HUES6 (cell line): Measurements from ENCODE around the gene PCDHGA6.
"Not testable (repeated sequence)": the region's sequence is repeated elsewhere in the genome, so short reads cannot be mapped to it uniquely, and the experiment has no call there.

Experiments
- H3K27ac ChIP-seq: 2 replicates; pipeline ENCODE4 v1.7.0; 2013; ENCODE audit warnings: low read depth, mild to moderate bottlenecking, low read length, inconsistent platforms
- H3K27me3 ChIP-seq: 2 replicates; pipeline ENCODE4 v1.6.1; 2013; ENCODE audit warnings: low read length; ENCODE audit not compliant: control insufficient read depth, insufficient read depth
- H3K36me3 ChIP-seq: 2 replicates; pipeline ENCODE4 v1.6.1; 2013; ENCODE audit warnings: low read length; ENCODE audit not compliant: control insufficient read depth, insufficient read depth
- H3K4me1 ChIP-seq: 2 replicates; pipeline ENCODE4 v1.6.1; 2013; ENCODE audit warnings: low read length; ENCODE audit not compliant: control insufficient read depth, insufficient read depth
- H3K4me3 ChIP-seq: 2 replicates; pipeline ENCODE4 v1.5.1; 2013; ENCODE audit warnings: low read depth, low read length
- H3K9ac ChIP-seq: one replicate; pipeline ENCODE4 v1.6.1; 2013; ENCODE audit warnings: mild to moderate bottlenecking, low read length
- H3K9me3 ChIP-seq: 2 replicates; pipeline ENCODE4 v1.6.1; 2013; ENCODE audit warnings: low read depth, low read length; ENCODE audit not compliant: control insufficient read depth, insufficient read depth

The PCDHGA6 gene

DNA sequence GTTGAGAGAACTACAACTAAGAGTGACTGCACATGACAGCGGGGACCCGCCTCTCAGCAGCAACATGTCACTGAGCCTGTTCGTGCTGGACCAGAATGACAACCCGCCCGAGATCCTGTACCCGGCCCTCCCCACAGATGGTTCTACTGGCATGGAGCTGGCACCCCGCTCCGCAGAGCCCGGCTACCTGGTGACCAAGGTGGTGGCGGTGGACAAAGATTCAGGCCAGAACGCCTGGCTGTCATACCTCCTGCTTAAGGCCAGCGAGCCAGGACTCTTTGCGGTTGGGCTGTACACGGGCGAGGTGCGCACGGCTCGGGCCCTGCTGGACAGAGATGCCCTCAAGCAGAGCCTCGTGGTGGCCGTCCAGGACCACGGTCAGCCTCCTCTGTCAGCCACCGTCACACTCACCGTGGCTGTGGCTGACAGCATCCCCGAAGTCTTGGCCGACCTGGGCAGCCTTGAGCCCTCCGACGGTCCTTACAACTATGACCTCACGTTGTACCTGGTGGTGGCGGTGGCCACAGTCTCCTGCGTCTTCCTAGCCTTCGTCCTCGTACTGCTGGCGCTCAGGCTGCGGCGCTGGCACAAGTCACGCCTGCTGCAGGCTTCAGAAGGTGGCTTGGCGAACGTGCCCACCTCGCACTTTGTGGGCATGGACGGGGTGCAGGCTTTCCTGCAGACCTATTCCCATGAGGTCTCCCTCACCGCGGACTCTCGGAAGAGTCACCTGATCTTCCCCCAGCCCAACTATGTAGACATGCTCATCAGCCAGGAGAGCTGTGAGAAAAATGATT is 11.0 kb downstream of the PCDHGA6 start:
- H3K27ac ChIP-seq, result no peak overlapping the region
- peaks cover 6% of the 10 kb centered on the region; the same call in 1 of the 2 replicates for H3K36me3 ChIP-seq
- H3K4me1 ChIP-seq, result no peaks in the 10 kb centered on the region
- H3K27me3 ChIP-seq, result peaks cover 19% of the 10 kb centered on the region
- H3K4me3 ChIP-seq, result no peak overlapping the region
- no peak overlapping the region for H3K9ac ChIP-seq
- H3K9me3 ChIP-seq, result peaks cover 48% of the 10 kb centered on the region

DNA sequence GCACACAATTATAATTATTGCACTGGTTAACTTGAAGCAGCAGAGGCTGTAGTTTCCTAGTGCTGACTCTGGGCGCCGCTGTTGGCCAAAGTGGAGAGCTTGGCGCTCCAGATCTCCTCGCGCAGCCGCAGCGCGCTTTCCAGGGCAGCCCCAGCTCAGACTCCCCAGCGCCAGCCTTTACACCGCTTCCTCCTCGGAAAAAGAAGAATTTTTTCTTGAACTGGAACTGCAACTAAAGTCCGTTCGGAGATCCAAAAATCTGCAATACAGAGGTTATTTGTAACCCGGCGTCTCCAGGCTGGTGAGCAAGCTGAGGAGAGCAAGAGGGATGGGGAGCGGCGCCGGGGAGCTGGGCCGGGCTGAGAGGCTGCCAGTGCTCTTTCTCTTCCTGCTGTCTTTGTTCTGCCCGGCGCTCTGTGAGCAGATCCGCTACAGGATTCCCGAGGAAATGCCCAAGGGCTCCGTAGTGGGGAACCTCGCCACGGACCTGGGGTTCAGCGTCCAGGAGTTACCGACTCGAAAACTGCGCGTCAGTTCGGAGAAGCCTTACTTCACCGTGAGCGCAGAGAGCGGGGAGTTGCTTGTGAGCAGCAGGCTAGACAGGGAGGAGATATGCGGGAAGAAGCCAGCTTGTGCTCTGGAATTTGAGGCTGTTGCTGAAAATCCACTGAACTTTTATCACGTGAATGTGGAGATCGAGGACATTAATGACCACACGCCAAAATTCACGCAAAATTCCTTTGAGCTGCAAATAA is 14.0 kb downstream of the PCDHGA6 start, which contains the start of gene PCDHGB4:
Gene PCDHGB4, plus strand, starts transcription at position 142 of the 755 bp plus-strand sequence. Its CDS starts 187 bp downstream, at position 329.
- Histone ChIP-seq H3K36me3 (peaks cover 22% of the 10 kb centered on the region), H3K9me3 (peaks cover 70% of the 10 kb centered on the region), H3K27me3 (peaks cover 19% of the 10 kb centered on the region), H3K4me3 (peak within 1 kb of the TSS; percentile 57), H3K9ac (peak within 1 kb of the TSS; percentile 49)
- not testable (repeated sequence) for H3K4me1 ChIP-seq, H3K27ac ChIP-seq

DNA sequence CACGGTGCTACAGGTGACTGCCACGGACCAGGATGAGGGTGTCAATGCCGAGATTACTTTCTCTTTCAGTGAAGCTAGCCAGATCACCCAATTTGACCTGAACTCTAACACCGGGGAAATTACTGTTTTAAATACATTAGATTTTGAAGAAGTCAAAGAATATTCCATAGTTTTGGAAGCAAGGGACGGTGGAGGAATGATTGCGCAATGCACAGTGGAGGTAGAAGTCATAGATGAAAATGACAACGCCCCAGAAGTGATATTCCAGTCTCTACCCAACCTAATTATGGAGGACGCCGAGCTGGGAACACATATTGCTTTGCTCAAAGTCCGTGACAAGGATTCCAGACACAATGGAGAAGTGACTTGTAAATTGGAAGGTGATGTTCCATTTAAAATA is 15.0 kb downstream of the PCDHGA6 start:
- H3K9me3 ChIP-seq, result peaks cover 72% of the 10 kb centered on the region
- peak overlapping the region; percentile 35 for H3K4me3 ChIP-seq

DNA sequence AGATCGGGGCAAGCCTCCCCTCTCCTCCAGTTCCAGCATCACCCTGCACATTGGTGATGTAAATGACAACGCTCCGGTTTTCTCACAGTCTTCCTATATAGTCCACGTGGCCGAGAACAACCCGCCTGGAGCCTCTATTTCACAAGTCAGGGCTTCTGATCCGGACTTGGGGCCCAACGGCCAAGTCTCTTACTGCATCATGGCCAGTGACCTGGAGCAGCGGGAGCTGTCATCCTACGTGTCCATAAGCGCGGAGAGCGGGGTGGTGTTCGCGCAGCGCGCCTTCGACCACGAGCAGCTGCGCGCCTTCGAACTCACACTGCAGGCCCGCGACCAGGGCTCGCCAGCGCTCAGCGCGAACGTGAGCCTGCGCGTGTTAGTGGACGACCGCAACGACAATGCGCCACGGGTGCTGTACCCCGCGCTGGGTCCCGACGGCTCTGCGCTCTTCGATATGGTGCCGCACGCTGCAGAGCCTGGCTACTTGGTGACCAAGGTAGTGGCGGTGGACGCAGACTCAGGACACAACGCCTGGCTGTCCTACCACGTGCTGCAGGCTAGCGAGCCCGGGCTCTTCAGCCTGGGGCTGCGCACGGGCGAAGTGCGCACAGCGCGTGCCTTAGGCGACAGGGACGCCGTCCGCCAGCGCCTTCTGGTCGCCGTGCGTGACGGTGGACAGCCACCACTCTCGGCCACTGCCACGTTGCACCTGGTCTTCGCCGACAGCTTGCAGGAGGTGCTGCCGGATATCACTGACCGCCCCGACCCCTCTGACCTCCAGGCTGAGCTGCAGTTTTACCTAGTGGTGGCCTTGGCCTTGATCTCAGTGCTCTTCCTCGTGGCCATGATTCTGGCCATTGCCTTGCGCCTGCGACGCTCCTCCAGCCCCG is 15.7 kb downstream of the PCDHGA6 start:
- peaks cover 72% of the 10 kb centered on the region for H3K9me3 ChIP-seq
- peaks cover 7% of the 10 kb centered on the region; the same call in 1 of the 2 replicates for H3K27me3 ChIP-seq
- no peaks in the 10 kb centered on the region for H3K4me1 ChIP-seq
- H3K4me3 ChIP-seq, result 0 out of 2 replicates have a peak overlapping the region, but pooled peaks have one; percentile 11
- H3K27ac ChIP-seq, result no peak overlapping the region
- peaks cover 36% of the 10 kb centered on the region for H3K36me3 ChIP-seq
- H3K9ac ChIP-seq, result no peak overlapping the region

More for the DNA sequence above, 15.0 kb downstream of the PCDHGA6 start:
- Histone ChIP-seq H3K27me3 (peaks cover 12% of the 10 kb centered on the region), H3K36me3 (peaks cover 31% of the 10 kb centered on the region), H3K27ac (no peak overlapping the region), H3K4me1 (no peaks in the 10 kb centered on the region), H3K9ac (no peak overlapping the region)

DNA sequence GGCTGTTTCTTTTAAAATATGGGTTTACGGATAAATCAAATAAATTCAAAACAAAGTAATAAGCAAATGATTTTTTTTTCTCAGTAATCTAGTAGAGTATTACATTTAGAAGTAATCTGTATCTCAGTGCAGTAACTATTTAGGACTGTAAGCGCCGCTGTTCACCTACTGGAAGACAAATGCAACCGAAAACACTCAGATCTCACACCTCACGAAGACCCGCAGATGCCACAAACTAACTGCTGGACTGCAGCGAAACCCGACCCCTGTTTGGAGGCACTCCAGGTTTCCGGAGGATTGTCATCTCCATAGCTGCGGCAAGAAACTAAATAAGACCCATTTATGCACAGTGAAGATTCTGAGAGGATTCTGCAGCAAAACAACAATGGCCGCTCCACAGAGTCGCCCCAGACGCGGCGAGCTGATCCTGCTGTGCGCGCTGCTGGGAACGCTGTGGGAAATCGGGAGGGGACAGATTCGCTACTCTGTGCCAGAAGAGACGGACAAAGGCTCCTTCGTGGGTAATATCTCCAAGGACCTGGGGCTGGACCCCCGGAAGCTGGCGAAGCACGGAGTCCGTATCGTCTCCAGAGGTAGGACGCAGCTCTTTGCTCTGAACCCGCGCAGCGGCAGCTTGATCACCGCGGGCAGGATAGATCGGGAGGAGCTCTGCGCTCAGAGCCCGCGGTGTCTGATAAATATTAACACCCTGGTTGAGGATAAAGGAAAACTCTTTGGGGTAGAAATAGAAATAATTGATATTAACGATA is 18.9 kb downstream of the PCDHGA6 start, which contains the start of gene PCDHGA8:
Gene PCDHGA8, plus strand, starts transcription at position 205 of the 770 bp plus-strand sequence. Its CDS starts 181 bp downstream, at position 386.
- H3K27me3 ChIP-seq, result peaks cover 7% of the 10 kb centered on the region; the same call in 1 of the 2 replicates
- H3K4me1 ChIP-seq, result no peaks in the 10 kb centered on the region
- no peak within 1 kb of the TSS for H3K9ac ChIP-seq
- H3K27ac ChIP-seq, result no peak within 1 kb of the TSS
- peaks cover 77% of the 10 kb centered on the region for H3K9me3 ChIP-seq
- peaks cover 36% of the 10 kb centered on the region for H3K36me3 ChIP-seq
- H3K4me3 ChIP-seq, result no peak within 1 kb of the TSS

DNA sequence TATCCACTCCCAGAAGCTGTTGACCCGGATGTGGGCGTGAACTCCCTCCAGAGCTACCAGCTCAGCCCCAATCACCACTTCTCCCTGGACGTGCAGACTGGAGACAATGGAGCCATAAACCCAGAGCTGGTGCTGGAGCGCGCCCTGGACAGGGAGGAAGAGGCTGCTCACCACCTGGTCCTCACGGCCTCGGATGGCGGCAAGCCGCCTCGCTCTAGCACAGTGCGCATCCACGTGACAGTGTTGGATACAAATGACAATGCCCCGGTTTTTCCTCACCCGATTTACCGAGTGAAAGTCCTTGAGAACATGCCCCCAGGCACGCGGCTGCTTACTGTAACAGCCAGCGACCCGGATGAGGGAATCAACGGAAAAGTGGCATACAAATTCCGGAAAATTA is 19.6 kb downstream of the PCDHGA6 start:
- no peak overlapping the region for H3K9ac ChIP-seq
- H3K27me3 ChIP-seq, result peaks cover 4% of the 10 kb centered on the region; the same call in 1 of the 2 replicates

DNA sequence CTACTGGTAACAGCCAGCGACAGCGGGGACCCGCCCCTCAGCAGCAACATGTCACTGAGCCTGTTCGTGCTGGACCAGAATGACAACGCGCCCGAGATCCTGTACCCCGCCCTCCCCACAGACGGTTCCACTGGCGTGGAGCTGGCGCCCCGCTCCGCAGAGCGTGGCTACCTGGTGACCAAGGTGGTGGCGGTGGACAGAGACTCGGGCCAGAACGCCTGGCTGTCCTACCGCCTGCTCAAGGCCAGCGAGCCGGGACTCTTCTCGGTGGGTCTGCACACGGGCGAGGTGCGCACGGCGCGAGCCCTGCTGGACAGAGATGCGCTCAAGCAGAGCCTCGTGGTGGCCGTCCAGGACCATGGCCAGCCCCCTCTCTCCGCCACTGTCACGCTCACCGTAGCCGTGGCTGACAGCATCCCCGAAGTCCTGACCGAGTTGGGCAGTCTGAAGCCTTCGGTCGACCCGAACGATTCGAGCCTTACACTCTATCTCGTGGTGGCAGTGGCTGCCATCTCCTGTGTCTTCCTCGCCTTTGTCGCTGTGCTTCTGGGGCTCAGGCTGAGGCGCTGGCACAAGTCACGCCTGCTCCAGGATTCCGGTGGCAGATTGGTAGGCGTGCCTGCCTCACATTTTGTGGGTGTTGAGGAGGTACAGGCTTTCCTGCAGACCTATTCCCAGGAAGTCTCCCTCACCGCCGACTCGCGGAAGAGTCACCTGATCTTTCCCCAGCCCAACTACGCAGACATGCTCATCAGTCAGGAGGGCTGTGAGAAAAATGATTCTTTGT is 20.9 kb downstream of the PCDHGA6 start:
- not testable (repeated sequence) for H3K4me3 ChIP-seq, H3K27ac ChIP-seq, H3K4me1 ChIP-seq, H3K27me3 ChIP-seq, H3K9ac ChIP-seq
- H3K9me3 ChIP-seq, result peaks cover 78% of the 10 kb centered on the region
- peaks cover 33% of the 10 kb centered on the region for H3K36me3 ChIP-seq

More for the DNA sequence above, 19.6 kb downstream of the PCDHGA6 start:
- Histone ChIP-seq H3K4me3 (no peak overlapping the region), H3K4me1 (no peaks in the 10 kb centered on the region), H3K9me3 (peaks cover 78% of the 10 kb centered on the region), H3K36me3 (peaks cover 35% of the 10 kb centered on the region), H3K27ac (no peak overlapping the region)

DNA sequence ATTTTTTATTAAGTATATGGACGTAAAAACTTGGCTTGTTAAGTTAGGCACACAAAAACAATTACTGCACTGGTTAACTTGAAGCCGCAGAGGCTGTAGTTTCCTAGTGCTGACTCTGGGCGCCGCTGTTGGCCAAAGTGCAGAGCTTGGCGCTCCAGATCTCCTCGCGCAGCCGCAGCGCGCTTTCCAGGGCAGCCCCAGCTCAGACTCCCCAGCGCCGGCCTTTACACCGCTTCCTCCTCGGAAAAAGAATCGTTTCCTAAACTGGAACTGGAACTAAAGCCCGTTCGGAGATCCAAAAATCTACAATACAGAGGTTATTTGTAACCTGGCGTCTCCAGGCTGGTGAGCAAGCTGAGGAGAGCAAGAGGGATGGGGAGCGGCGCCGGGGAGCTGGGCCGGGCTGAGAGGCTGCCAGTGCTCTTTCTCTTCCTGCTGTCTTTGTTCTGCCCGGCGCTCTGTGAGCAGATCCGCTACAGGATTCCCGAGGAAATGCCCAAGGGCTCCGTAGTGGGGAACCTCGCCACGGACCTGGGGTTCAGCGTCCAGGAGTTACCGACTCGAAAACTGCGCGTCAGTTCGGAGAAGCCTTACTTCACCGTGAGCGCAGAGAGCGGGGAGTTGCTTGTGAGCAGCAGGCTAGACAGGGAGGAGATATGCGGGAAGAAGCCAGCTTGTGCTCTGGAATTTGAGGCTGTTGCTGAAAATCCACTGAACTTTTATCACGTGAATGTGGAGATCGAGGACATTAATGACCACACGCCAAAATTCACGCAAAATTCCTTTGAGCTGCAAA is 24.3 kb downstream of the PCDHGA6 start, which contains the start of gene PCDHGB5:
Gene PCDHGB5, plus strand, starts transcription at position 192 of the 796 bp plus-strand sequence. Its CDS starts 181 bp downstream, at position 373.
- H3K9ac ChIP-seq, H3K4me1 ChIP-seq, H3K27ac ChIP-seq, H3K27me3 ChIP-seq: not testable (repeated sequence)
- peak within 1 kb of the TSS; percentile 40; the same call in 1 of the 2 replicates for H3K4me3 ChIP-seq
- peaks cover 68% of the 10 kb centered on the region for H3K9me3 ChIP-seq
- peaks cover 14% of the 10 kb centered on the region for H3K36me3 ChIP-seq

DNA sequence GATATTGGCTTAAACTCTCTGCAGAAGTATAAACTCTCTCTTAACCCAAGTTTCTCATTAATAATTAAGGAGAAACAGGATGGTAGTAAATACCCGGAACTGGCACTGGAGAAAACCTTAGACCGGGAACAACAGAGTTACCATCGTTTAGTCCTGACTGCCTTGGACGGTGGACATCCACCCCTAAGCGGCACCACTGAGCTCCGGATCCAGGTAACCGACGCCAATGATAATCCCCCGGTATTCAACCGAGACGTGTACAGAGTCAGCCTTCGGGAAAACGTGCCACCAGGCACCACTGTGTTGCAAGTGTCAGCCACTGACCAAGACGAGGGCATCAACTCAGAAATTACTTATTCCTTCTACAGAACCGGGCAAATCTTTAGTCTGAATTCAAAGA is 24.9 kb downstream of the PCDHGA6 start:
- Histone ChIP-seq H3K9ac (no peak overlapping the region), H3K4me3 (no peak overlapping the region), H3K27me3 (no peaks in the 10 kb centered on the region), H3K4me1 (no peaks in the 10 kb centered on the region), H3K36me3 (peaks cover 8% of the 10 kb centered on the region), H3K9me3 (peaks cover 67% of the 10 kb centered on the region), H3K27ac (no peak overlapping the region)
